HepG2 (cell line): ENCODE data around the gene PRKAR1A. TPM values are rescaled to one million over a fixed set of nuclear protein-coding genes. Genes with fewer than 3 reads are reported as not detected.

Experiments
- AGO1 ChIP-seq: fragments of 200-400 bp; formaldehyde crosslinking; IDR thresholded peaks from 2 replicates; pipeline ENCODE4 v1.6.1; 2017; ENCODE audit warnings: mild to moderate bottlenecking, low read depth, low read length, moderate library complexity; ENCODE audit not compliant: poor library complexity, severe bottlenecking
- ATAD3A ChIP-seq: sonication (generic); formaldehyde crosslinking; IDR thresholded peaks from 2 replicates; pipeline ENCODE4 v1.4.0; 2020; ENCODE audit warnings: missing genetic modification reagents
- BHLHE40 ChIP-seq: IDR thresholded peaks from 2 replicates; pipeline ENCODE4 v1.6.1; 2011; ENCODE audit warnings: low read length, improper control_type of control experiment
- ELF4 ChIP-seq: sonication (generic); formaldehyde crosslinking; IDR thresholded peaks from 2 replicates; pipeline ENCODE4 v1.5.0; 2020; ENCODE audit warnings: missing genetic modification reagents, mild to moderate bottlenecking, moderate library complexity, borderline replicate concordance
- FOXM1 ChIP-seq: sonication (generic); formaldehyde crosslinking; IDR thresholded peaks from 2 replicates; pipeline ENCODE4 v1.5.0; 2020; ENCODE audit warnings: missing genetic modification reagents
- HDAC2 ChIP-seq: sonication (generic); formaldehyde crosslinking; IDR thresholded peaks from 2 replicates; pipeline ENCODE4 v1.4.0; 2020; ENCODE audit warnings: missing genetic modification reagents
- MEIS1 ChIP-seq: sonication (generic); formaldehyde crosslinking; IDR thresholded peaks from 2 replicates; pipeline ENCODE4 v1.9.0; 2021; ENCODE audit warnings: mild to moderate bottlenecking, missing genetic modification reagents, moderate library complexity, borderline replicate concordance
- MEIS2 ChIP-seq: sonication (generic); formaldehyde crosslinking; IDR thresholded peaks from 2 replicates; pipeline ENCODE4 v1.9.0; 2021; ENCODE audit warnings: mild to moderate bottlenecking, missing genetic modification reagents
- NFATC3 ChIP-seq: sonication (generic); formaldehyde crosslinking; IDR thresholded peaks from 2 replicates; pipeline ENCODE4 v1.5.1; 2020; ENCODE audit warnings: mild to moderate bottlenecking, missing genetic modification reagents
- PAF1 ChIP-seq: IDR thresholded peaks from 2 replicates; pipeline ENCODE4 v1.6.1; 2016; ENCODE audit warnings: missing genetic modification reagents, missing compliant biosample characterization
- RAD51 ChIP-seq: fragments of 450-650 bp; IDR thresholded peaks from 2 replicates; pipeline ENCODE4 v1.6.1; 2016; ENCODE audit warnings: borderline replicate concordance
- SIX1 ChIP-seq: sonication (generic); formaldehyde crosslinking; IDR thresholded peaks from 2 replicates; pipeline ENCODE4 v1.4.0; 2020; ENCODE audit warnings: missing genetic modification reagents, borderline replicate concordance
- TCF7L2 ChIP-seq: IDR thresholded peaks from 2 replicates; pipeline ENCODE4 v1.6.1; 2011; ENCODE audit warnings: mild to moderate bottlenecking, low read depth, low read length, moderate library complexity
- ZNF615 ChIP-seq: sonication (generic); formaldehyde crosslinking; IDR thresholded peaks from 2 replicates; pipeline ENCODE4 v1.5.0; 2020; ENCODE audit warnings: mild to moderate bottlenecking, missing genetic modification reagents, borderline replicate concordance
- ZNF619 ChIP-seq: sonication (generic); formaldehyde crosslinking; IDR thresholded peaks from 2 replicates; pipeline ENCODE4 v1.4.0; 2020; ENCODE audit warnings: mild to moderate bottlenecking, missing genetic modification reagents
- ZNF841 ChIP-seq: sonication (generic); formaldehyde crosslinking; IDR thresholded peaks from 2 replicates; pipeline ENCODE4 v1.8.1; 2023; ENCODE audit warnings: missing genetic modification reagents, borderline replicate concordance
- ZSCAN31 ChIP-seq: sonication (generic); formaldehyde crosslinking; IDR thresholded peaks from 2 replicates; pipeline ENCODE4 v1.5.0; 2020; ENCODE audit warnings: low read depth, mild to moderate bottlenecking, missing genetic modification reagents
- polyA plus RNA-seq, 8 experiments: library from polyadenylated mRNA; depleted of rRNA in 3 of 8; stranded (reverse) in 7 of 8; unstranded in 1 of 8; fragments of >200 nt; fragmentation: Illumina TruSeq in 4 of 8; extraction: Trizol in 4 of 8; gene quantifications; 2 replicates each; pipeline versions ENCODE4 v1.2.1 to v1.2.3, GENCODE V29; 2011 to 2016; ENCODE audit warnings: low read depth in 4 of 8, missing spikeins in 1 of 8, mixed read lengths in 1 of 8; ENCODE audit not compliant: insufficient read depth in 1 of 8
- total RNA-seq, 5 experiments: library from RNA; depleted of rRNA; stranded (reverse); fragments of >200 nt; fragmentation: Illumina TruSeq; extraction: Trizol; gene quantifications; 2 replicates each; pipeline ENCODE4 v1.2.3, GENCODE V29; 2016; ENCODE audit warnings: low read depth in 1 of 5
- TF ChIP-seq, protein P1 (sequence below): sonication (generic); formaldehyde crosslinking; IDR thresholded peaks from 2 replicates; pipeline ENCODE4 v1.4.0; 2020; ENCODE audit warnings: mild to moderate bottlenecking, low read depth, missing genetic modification reagents
- TF ChIP-seq, protein P2 (sequence below): sonication (generic); formaldehyde crosslinking; IDR thresholded peaks from 2 replicates; pipeline ENCODE4 v1.4.0; 2020; ENCODE audit warnings: missing genetic modification reagents
- TF ChIP-seq, protein P3 (sequence below): sonication (generic); formaldehyde crosslinking; IDR thresholded peaks from 2 replicates; pipeline ENCODE4 v1.4.0; 2020; ENCODE audit warnings: missing genetic modification reagents
- TF ChIP-seq, protein P4 (sequence below), 2 experiments: IDR thresholded peaks; 2 replicates each; pipeline ENCODE4 v1.6.1; 2011 to 2012; ENCODE audit warnings: low read length in 2 of 2, borderline replicate concordance in 1 of 2, low read depth in 1 of 2, mild to moderate bottlenecking in 1 of 2, moderate library complexity in 1 of 2

The PRKAR1A gene
- total and polyA plus RNA-seq, 2 of the 13 experiments (the other 11 are each of a cell fraction or from before 2014, with no cell fraction given): 265 to 266 TPM

DNA sequence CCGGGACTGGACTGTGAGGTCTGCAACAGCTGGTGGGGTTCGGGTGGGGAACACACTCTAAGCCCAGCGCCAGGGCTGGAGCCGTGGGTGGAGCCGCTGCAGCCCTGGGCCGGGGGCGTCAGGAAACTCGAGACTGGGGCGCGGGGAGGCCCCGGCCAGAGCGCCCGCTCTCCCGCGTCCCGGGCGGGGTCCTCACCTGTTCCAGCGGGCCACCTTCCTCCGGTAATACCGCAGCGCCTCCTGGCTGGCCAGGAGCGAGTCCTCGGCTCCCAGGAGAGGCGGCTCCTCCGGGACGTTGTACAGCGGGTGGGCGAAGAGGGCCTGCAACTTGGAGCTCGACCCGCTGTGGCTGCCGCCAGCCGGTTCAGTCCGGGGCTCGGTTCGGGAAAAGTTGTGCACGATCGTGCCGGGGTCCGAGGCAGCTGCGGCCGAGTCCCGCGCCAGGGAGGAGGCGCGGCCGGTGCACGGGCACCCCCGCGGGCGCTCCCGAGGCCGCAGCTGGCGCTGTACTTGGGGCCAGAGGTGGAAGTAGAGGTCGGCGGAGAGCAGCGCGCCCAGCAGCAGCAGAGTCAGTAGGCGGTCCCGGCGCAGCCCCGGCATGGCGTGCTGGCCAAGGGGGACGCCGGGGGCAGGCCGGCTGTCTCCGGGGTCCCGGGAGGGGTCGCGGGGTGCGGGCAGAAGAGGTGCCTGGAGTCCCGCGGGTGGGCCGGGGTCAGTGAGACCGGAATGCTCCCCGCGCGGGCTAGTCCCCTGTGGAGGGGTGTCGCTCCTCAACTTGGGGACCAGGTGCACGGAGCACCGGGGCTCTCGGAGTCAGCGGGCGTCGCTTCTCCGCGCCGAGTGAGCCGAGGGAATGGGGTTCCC, 88.1 kb downstream of the PRKAR1A start (continued):
- TF ChIP-seq BHLHE40 (no peak), ZSCAN31 (peak; percentile 72), FOXM1 (CRISPR knock-in tag) (no peak), RAD51 (no peak), MEIS1 (CRISPR knock-in tag) (no peak), PAF1 (CRISPR knock-in tag) (no peak), MEIS2 (CRISPR knock-in tag) (peak; percentile 68; the same call in 1 of the 2 replicates), ZNF841 (CRISPR knock-in tag) (no peak), ZNF619 (CRISPR knock-in tag) (0 out of 2 replicates have a peak, but pooled peaks have one; percentile 70), ZNF615 (CRISPR knock-in tag) (peak; percentile 88; the same call in 1 of the 2 replicates), NFATC3 (CRISPR knock-in tag) (no peak), HDAC2 (CRISPR knock-in tag) (0 out of 2 replicates have a peak, but pooled peaks have one; percentile 12), AGO1 (no peak), ELF4 (no peak; the same call in 1 of the 2 replicates), ATAD3A (CRISPR knock-in tag) (no peak), TCF7L2 (no peak), SIX1 (CRISPR knock-in tag) (0 out of 2 replicates have a peak, but pooled peaks have one; percentile 15)
- TF ChIP-seq, protein P1, sequence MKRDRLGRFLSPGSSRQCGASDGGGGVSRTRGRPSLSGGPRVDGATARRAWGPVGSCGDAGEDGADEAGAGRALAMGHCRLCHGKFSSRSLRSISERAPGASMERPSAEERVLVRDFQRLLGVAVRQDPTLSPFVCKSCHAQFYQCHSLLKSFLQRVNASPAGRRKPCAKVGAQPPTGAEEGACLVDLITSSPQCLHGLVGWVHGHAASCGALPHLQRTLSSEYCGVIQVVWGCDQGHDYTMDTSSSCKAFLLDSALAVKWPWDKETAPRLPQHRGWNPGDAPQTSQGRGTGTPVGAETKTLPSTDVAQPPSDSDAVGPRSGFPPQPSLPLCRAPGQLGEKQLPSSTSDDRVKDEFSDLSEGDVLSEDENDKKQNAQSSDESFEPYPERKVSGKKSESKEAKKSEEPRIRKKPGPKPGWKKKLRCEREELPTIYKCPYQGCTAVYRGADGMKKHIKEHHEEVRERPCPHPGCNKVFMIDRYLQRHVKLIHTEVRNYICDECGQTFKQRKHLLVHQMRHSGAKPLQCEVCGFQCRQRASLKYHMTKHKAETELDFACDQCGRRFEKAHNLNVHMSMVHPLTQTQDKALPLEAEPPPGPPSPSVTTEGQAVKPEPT (CRISPR knock-in tag): no peak
- TF ChIP-seq, protein P2, sequence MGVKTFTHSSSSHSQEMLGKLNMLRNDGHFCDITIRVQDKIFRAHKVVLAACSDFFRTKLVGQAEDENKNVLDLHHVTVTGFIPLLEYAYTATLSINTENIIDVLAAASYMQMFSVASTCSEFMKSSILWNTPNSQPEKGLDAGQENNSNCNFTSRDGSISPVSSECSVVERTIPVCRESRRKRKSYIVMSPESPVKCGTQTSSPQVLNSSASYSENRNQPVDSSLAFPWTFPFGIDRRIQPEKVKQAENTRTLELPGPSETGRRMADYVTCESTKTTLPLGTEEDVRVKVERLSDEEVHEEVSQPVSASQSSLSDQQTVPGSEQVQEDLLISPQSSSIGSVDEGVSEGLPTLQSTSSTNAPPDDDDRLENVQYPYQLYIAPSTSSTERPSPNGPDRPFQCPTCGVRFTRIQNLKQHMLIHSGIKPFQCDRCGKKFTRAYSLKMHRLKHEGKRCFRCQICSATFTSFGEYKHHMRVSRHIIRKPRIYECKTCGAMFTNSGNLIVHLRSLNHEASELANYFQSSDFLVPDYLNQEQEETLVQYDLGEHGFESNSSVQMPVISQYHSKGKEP: no peak
- TF ChIP-seq, protein P3, sequence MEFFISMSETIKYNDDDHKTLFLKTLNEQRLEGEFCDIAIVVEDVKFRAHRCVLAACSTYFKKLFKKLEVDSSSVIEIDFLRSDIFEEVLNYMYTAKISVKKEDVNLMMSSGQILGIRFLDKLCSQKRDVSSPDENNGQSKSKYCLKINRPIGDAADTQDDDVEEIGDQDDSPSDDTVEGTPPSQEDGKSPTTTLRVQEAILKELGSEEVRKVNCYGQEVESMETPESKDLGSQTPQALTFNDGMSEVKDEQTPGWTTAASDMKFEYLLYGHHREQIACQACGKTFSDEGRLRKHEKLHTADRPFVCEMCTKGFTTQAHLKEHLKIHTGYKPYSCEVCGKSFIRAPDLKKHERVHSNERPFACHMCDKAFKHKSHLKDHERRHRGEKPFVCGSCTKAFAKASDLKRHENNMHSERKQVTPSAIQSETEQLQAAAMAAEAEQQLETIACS (CRISPR knock-in tag): 0 out of 2 replicates have a peak, but pooled peaks have one; percentile 39
- TF ChIP-seq, protein P4, sequence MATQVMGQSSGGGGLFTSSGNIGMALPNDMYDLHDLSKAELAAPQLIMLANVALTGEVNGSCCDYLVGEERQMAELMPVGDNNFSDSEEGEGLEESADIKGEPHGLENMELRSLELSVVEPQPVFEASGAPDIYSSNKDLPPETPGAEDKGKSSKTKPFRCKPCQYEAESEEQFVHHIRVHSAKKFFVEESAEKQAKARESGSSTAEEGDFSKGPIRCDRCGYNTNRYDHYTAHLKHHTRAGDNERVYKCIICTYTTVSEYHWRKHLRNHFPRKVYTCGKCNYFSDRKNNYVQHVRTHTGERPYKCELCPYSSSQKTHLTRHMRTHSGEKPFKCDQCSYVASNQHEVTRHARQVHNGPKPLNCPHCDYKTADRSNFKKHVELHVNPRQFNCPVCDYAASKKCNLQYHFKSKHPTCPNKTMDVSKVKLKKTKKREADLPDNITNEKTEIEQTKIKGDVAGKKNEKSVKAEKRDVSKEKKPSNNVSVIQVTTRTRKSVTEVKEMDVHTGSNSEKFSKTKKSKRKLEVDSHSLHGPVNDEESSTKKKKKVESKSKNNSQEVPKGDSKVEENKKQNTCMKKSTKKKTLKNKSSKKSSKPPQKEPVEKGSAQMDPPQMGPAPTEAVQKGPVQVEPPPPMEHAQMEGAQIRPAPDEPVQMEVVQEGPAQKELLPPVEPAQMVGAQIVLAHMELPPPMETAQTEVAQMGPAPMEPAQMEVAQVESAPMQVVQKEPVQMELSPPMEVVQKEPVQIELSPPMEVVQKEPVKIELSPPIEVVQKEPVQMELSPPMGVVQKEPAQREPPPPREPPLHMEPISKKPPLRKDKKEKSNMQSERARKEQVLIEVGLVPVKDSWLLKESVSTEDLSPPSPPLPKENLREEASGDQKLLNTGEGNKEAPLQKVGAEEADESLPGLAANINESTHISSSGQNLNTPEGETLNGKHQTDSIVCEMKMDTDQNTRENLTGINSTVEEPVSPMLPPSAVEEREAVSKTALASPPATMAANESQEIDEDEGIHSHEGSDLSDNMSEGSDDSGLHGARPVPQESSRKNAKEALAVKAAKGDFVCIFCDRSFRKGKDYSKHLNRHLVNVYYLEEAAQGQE (IDR thresholded peaks at IDR 0.05; ENCODE audit: borderline replicate concordance in 1 of 2, low read depth in 1 of 2, low read length in 2 of 2): no peak; a peak in 1 of 4 replicates
